SK-N-SH treated with all-trans-retinoic acid at 6 μM for 48 hours (cell line): ENCODE measurements around the gene STPG2.

ENCODE experiments used
- ARNTL ChIP-seq: fragments of 450-650 bp; formaldehyde crosslinking; IDR thresholded peaks from 2 replicates; pipeline ENCODE4 v1.5.0; 2020; ENCODE audit warnings: low read depth, mild to moderate bottlenecking, moderate library complexity, borderline replicate concordance
- BACH2 ChIP-seq: fragments of 250-450 bp; sonication (Bioruptor Pico); IDR thresholded peaks from 2 replicates; pipeline ENCODE4 v1.9.0; 2021; ENCODE audit warnings: mild to moderate bottlenecking, borderline replicate concordance
- ISL1 ChIP-seq: fragments of 250-450 bp; sonication (Bioruptor Pico); IDR thresholded peaks from 2 replicates; pipeline ENCODE4 v2.1.2; 2022; ENCODE audit warnings: mild to moderate bottlenecking, moderate library complexity
- OSR1 ChIP-seq: fragments of 250-450 bp; sonication (Bioruptor Pico); IDR thresholded peaks from 2 replicates; pipeline ENCODE4 v1.8.0; 2022; ENCODE audit warnings: moderate library complexity, mild to moderate bottlenecking, inconsistent platforms
- RARB ChIP-seq: fragments of 250-450 bp; sonication (Bioruptor Pico); IDR thresholded peaks from 2 replicates; pipeline ENCODE4 v1.8.0; 2021; ENCODE audit warnings: mild to moderate bottlenecking, moderate library complexity
- TCF4 ChIP-seq: fragments of 250-450 bp; sonication (Bioruptor Pico); IDR thresholded peaks from 2 replicates; pipeline ENCODE4 v1.8.0; 2021; ENCODE audit warnings: mild to moderate bottlenecking, moderate library complexity, borderline replicate concordance
- TSHZ2 ChIP-seq: fragments of 250-450 bp; sonication (Bioruptor Pico); IDR thresholded peaks from 2 replicates; pipeline ENCODE4 v1.5.0; 2020; ENCODE audit warnings: mild to moderate bottlenecking, moderate library complexity
- ZC3H10 ChIP-seq: fragments of 250-450 bp; sonication (Bioruptor Pico); IDR thresholded peaks from 2 replicates; pipeline ENCODE4 v1.5.1; 2021; ENCODE audit warnings: mild to moderate bottlenecking, moderate library complexity
- ZFP3 ChIP-seq: fragments of 250-450 bp; sonication (Bioruptor Pico); IDR thresholded peaks from 2 replicates; pipeline ENCODE4 v1.5.0; 2020; ENCODE audit warnings: mild to moderate bottlenecking, moderate library complexity
- ZNF8 ChIP-seq: fragments of 450-650 bp; formaldehyde crosslinking; IDR thresholded peaks from 2 replicates; pipeline ENCODE4 v1.5.0; 2020; ENCODE audit warnings: mild to moderate bottlenecking, moderate library complexity

- TF ChIP-seq ZNF8 (CRISPR knock-in tag): no peak
- TF ChIP-seq ARNTL (CRISPR knock-in tag): no peak
- no peak for TF ChIP-seq RARB
- TF ChIP-seq OSR1 (CRISPR knock-in tag): no peak
- TF ChIP-seq BACH2 (CRISPR knock-in tag): no peak
- TF ChIP-seq ZC3H10 (CRISPR knock-in tag): no peak
- TF ChIP-seq TCF4 (CRISPR knock-in tag): no peak
- TF ChIP-seq ISL1: peak; percentile 48; the same call in 1 of the 2 replicates
- TF ChIP-seq ZFP3 (CRISPR knock-in tag): no peak
- TF ChIP-seq TSHZ2: no peak
Measured at GRCh38 chr4:97761445-97762114, 381.7 kb downstream of the STPG2 start.
